OCI-LY3 (cell line): ENCODE results near the gene SOX1.

Experiments
- CTCF ChIP-seq: fragments of 200-600, 300-600 bp; sonication (generic); IDR thresholded peaks from 2 replicates; pipeline ENCODE4 v1.5.1; 2014; ENCODE audit warnings: antibody characterized with exemption, low read length, low read depth
- EZH2phosphoT487 ChIP-seq: fragments of 200-600 bp; shearing (Covaris generic); IDR thresholded peaks from 2 replicates; pipeline ENCODE4 v1.6.1; 2018; ENCODE audit warnings: antibody characterized with exemption, mixed run types, low read depth

- TF ChIP-seq CTCF, result no peak
- no peak for TF ChIP-seq EZH2phosphoT487
These were observed 5.0 kb downstream of the SOX1 start for GRCh38 chr13:112071723-112072533.
